AG10803 (cell line): ENCODE measurements around the gene FRAS1.
A peak's percentile ranks its signal among the peaks of the same experiment; 100 is the strongest.
"Not testable (repeated sequence)": the region's sequence is repeated elsewhere in the genome, so short reads cannot be mapped to it uniquely, and the experiment has no call there.

Experiments used
- DNase-seq: peaks from one replicate; pipeline ENCODE4 v3.0.0; 2010; ENCODE audit warnings: low read depth
- H3K4me3 ChIP-seq: 2 replicates; pipeline ENCODE4 v1.5.1; 2011; ENCODE audit warnings: mild to moderate bottlenecking, low read length, control low read depth
- TF ChIP-seq, protein P1 (sequence below): conservative IDR thresholded peaks from 2 replicates; pipeline ENCODE4 v1.5.1; 2011; ENCODE audit warnings: mild to moderate bottlenecking, low read length, control low read depth, inconsistent platforms

FRAS1 gene

DNA sequence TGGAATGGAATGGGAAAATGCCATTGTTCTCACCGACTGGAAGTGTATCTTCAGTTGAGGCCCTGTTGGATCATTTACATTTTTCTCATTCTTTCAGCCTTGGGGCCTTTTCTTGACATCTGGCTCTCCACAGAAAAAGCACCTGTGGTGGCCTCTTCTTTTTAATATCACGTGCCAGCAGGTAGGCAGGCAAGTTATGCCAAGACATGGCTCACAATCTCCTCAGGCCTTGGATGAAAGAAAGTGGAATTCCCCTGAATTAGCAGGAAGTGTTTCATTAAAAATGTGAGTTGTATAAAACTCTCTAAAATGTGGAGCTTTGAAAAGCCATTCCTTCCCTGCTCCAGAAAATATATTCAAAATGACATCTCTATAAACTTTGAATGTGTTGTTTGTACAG is 122.1 kb downstream of the FRAS1 start:
- H3K4me3 ChIP-seq, result no peak overlapping the region
- DNase-seq, result peak; percentile 8
- TF ChIP-seq, protein P1, sequence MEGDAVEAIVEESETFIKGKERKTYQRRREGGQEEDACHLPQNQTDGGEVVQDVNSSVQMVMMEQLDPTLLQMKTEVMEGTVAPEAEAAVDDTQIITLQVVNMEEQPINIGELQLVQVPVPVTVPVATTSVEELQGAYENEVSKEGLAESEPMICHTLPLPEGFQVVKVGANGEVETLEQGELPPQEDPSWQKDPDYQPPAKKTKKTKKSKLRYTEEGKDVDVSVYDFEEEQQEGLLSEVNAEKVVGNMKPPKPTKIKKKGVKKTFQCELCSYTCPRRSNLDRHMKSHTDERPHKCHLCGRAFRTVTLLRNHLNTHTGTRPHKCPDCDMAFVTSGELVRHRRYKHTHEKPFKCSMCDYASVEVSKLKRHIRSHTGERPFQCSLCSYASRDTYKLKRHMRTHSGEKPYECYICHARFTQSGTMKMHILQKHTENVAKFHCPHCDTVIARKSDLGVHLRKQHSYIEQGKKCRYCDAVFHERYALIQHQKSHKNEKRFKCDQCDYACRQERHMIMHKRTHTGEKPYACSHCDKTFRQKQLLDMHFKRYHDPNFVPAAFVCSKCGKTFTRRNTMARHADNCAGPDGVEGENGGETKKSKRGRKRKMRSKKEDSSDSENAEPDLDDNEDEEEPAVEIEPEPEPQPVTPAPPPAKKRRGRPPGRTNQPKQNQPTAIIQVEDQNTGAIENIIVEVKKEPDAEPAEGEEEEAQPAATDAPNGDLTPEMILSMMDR, result no peak

DNA sequence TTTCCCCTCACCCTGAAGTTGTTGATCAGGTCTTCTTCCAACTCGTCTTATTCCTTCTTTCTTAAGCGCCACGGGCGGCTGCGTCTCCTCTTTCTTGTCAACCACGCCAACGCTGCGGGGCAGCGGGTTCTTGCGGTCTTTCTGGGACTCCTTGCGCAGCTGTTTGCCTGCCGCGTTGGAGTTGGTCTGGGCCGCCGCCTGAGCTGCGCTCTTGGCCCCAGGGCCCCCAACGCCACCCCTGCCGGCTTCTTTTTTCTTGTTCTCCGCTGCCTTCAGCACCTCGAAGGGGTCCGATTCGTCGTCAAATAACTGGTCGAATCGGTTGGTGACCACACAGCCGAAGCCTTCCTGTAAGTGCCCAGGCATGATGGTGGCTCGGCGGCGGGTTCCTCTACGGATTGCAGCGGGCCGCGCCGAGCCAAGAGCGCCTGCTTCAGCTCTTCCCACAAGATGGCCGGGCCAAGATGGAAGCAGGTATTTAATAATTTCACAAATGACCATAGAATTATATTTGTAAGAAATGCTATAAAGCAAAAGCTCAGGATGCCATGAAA is 124.6 kb downstream of the FRAS1 start:
- DNase-seq, H3K4me3 ChIP-seq: not testable (repeated sequence)

DNA sequence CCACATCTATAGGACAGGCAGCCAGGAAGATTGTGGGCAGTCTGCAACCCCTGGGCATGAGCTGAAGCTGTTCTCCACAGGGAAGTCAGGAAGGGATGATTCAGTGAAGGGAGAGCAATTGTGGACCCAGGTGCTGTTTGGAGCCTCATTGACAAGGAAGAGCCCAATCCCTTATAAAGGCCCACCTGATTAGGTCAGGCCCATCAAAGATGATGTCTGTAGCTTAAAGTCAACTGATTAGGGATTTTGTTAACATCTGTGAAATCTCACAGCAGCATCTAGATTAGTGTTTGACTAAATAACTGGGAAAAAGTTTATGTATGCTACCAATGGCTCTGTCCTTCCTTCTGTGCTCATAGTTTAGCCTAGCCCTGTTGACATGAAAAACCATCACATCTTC is 127.5 kb downstream of the FRAS1 start:
- DNase-seq, result no peak
- TF ChIP-seq, protein P1, result no peak
- no peak overlapping the region for H3K4me3 ChIP-seq

DNA sequence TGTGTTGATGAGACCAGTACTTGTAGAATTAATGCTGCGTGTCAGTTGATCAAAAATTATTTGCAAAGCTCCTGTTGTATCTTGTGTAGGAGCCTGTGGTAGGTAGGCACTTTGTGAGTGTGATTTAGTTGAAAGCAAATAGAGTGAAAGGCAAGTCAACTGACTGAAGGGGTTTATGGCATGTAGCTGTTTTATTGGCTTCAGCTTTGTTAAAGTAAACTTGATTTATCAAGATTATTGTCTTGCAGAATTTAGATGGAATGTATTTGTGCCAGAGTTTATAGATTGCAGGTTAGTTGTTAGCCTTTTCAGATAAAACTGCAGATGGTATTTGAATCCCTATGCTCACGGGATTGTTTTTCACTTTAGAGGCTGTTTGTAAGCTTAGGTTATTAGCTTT is 128.0 kb downstream of the FRAS1 start:
- no peak for DNase-seq
- H3K4me3 ChIP-seq, result no peak overlapping the region
- TF ChIP-seq, protein P1, result no peak

DNA sequence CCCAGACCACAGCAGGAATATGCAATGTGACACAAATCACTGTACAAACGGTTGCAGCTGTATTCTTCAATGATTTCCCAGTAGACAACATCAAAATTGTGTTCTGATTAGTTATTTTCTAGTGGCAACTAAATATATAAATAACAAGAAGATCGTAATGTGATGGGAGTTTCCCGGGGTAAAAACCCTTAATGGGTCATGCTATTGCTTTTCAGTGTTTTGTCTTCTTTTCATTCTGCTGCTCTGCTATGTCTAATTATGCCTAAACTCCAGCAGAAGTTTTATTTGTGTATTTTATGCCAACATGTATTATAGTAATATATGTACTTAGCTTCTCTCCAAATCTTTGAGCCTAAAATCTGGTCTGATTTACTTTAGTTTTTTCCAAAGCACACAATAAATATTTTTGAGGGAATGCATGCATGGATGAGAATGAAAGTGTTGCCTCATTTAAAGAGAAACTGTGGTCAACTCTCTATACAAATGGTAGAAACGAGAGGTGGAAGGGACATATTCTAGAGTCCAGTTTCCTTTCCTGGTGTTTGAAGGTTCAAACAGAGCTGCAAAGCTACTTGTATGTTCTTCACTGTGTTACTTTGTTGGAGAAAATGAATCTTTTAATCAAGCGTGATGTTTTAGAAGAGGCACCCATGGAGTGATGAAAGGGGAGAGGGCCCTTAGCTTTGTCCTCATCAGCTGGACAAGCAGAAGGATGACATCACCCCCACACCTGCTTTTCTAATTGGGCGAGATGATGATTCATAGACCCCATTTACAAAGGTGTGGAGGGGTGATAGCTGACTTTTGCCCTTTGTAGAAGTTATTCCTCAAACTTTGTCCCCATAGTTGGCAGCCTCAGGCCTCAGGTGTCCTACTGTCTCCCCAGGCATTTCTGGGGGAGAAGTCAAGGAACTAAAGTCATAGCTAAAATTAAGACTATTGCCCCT is 129.7 kb downstream of the FRAS1 start:
- no peak overlapping the region for H3K4me3 ChIP-seq
- TF ChIP-seq, protein P1, result no peak
- DNase-seq, result no peak

DNA sequence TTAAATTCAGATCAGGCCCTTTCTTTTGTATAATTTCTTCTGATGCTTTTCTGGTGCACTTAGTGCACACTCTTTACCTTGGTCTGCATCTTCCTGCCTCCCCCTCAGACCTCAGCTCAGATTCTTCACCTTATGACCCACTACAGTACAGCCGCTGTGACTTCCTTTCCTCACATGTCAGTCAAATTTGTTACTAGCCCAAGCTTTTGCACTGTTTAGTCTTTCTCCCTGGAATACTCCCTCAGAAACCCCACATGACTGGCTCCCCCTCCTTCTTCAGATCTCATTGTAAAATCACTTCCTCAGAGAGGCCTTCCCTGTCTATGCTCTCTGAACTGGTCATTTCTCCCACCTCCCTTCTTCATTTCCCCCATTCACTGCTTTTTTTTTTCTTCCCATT is 132.9 kb downstream of the FRAS1 start:
- no peak for DNase-seq
- no peak overlapping the region for H3K4me3 ChIP-seq
- TF ChIP-seq, protein P1, result no peak

DNA sequence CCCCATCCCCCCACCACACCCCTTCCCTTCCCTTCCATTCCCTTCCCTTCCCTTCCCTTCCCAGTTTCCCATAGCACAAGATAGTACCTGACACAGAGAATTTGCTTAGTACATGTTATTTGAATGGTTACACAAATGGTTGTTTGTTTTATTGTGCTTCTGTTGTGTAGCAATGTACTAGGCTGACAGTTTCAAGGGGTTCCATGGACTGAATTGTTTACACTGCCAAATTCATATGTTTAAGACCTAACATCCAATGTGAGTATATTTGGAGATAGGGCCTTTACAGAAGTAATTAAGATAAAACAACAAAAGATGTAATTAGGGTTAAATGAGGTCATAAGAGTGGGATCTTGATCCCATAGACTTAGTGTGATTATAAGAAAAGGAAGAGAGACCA is 133.5 kb downstream of the FRAS1 start:
- TF ChIP-seq, protein P1, result no peak
- DNase-seq, result no peak
- H3K4me3 ChIP-seq, result no peak overlapping the region
